ENCODE results near the gene TIAM2. TPM values are rescaled to one million over a fixed set of nuclear protein-coding genes. Genes with fewer than 3 reads are reported as not detected.
A peak's percentile ranks its signal among the peaks of the same experiment; 100 is the strongest.

Gene TIAM2
- total and polyA plus RNA-seq, 2 experiments from 2014 or later = 14.2 to 24.4 TPM

GRCh38 chr6:155154158-155154830 is 159.2 kb downstream of the TIAM2 start:
- ATAC-seq (no peak), DNase-seq (ENCODE audit: low spot score) (no peak)
- H3K27me3 Mint-ChIP-seq (ENCODE audit: insufficient read depth, low read depth, poor library complexity) = no peaks in the 10 kb centered on the region
- Histone ChIP-seq H3K4me2 (no peak overlapping the region), H3K36me3 (ENCODE audit: insufficient read depth) (no peaks in the 10 kb centered on the region), H3K4me1 (ENCODE audit: insufficient read depth) (peaks cover 37% of the 10 kb centered on the region), H2AFZ (no peak overlapping the region), H4K20me1 (replicated peaks; ENCODE audit: insufficient read depth) (no peaks in the 10 kb centered on the region), H3K4me3 (no peak overlapping the region), H3K9me2 (ENCODE audit: insufficient read depth) (no peaks in the 10 kb centered on the region), H3F3A (replicated peaks; ENCODE audit: low read depth) (no peaks in the 10 kb centered on the region), H3K27ac (ENCODE audit: low read depth) (no peak overlapping the region; the same call in 1 of the 2 replicates), H3K27me3 (ENCODE audit: insufficient read depth) (no peaks in the 10 kb centered on the region), H3K79me2 (replicated peaks; ENCODE audit: insufficient read depth) (no peaks in the 10 kb centered on the region; the same call in 1 of the 2 replicates)
- H3K4me1 Mint-ChIP-seq = peaks cover 46% of the 10 kb centered on the region
- H3K27ac Mint-ChIP-seq = 0 out of 2 replicates have a peak overlapping the region, but pooled peaks have one; percentile 25
- no peak overlapping the region for H3K4me3 Mint-ChIP-seq
- peaks cover 13% of the 10 kb centered on the region for H3K36me3 Mint-ChIP-seq (ENCODE audit: low read depth)
- TF ChIP-seq, protein P1, sequence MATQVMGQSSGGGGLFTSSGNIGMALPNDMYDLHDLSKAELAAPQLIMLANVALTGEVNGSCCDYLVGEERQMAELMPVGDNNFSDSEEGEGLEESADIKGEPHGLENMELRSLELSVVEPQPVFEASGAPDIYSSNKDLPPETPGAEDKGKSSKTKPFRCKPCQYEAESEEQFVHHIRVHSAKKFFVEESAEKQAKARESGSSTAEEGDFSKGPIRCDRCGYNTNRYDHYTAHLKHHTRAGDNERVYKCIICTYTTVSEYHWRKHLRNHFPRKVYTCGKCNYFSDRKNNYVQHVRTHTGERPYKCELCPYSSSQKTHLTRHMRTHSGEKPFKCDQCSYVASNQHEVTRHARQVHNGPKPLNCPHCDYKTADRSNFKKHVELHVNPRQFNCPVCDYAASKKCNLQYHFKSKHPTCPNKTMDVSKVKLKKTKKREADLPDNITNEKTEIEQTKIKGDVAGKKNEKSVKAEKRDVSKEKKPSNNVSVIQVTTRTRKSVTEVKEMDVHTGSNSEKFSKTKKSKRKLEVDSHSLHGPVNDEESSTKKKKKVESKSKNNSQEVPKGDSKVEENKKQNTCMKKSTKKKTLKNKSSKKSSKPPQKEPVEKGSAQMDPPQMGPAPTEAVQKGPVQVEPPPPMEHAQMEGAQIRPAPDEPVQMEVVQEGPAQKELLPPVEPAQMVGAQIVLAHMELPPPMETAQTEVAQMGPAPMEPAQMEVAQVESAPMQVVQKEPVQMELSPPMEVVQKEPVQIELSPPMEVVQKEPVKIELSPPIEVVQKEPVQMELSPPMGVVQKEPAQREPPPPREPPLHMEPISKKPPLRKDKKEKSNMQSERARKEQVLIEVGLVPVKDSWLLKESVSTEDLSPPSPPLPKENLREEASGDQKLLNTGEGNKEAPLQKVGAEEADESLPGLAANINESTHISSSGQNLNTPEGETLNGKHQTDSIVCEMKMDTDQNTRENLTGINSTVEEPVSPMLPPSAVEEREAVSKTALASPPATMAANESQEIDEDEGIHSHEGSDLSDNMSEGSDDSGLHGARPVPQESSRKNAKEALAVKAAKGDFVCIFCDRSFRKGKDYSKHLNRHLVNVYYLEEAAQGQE (IDR thresholded peaks at IDR 0.05; ENCODE audit: unreplicated experiment) = no peak
- no peak for TF ChIP-seq ETS1 (IDR thresholded peaks at IDR 0.05)
- TF ChIP-seq POLR2AphosphoS5 (IDR thresholded peaks at IDR 0.05; ENCODE audit: low read depth) = no peak
- H3K9me3 Mint-ChIP-seq = no peaks in the 10 kb centered on the region

DNA sequence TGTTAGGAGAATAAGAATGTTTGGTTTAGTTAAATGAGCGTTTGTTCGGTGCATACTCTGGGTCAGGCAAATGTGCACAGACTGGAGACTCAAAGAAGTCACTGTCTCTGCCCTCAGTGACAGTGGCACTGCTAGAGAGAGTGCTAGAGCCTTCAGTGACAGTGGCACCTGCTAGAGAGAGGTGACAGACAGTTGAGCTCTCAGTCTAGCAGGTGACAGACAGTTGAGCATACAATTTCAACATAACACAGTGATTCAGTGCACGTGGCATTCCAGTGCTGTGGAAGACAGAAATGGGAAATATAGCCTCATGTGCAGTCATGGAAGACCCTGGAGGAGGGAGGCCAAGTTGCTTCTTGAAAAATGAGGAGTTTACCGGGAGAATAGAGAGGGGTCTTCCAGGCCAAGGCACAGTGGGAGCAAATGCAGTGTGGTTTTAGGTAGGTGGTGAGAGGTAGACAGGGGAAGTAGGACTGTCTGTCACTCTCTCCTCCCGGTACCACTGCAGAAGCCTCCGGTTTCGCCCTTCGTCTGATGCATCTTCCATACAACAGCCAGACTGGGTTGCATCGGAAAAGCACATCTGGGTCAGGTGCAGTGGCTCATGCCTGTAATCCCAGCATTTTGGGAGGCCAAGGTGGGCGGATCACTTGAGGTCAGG is 160.8 kb downstream of the TIAM2 start:
- DNase-seq (ENCODE audit: low spot score) (no peak), ATAC-seq (no peak)
- peaks cover 30% of the 10 kb centered on the region for H3K4me1 ChIP-seq (ENCODE audit: insufficient read depth)
- Mint-ChIP-seq H3K36me3 (ENCODE audit: low read depth) (peaks cover 15% of the 10 kb centered on the region; the same call in 2 of the 3 replicates), H3K4me3 (no peak overlapping the region), H3K4me1 (peaks cover 39% of the 10 kb centered on the region), H3K27me3 (ENCODE audit: insufficient read depth, low read depth, poor library complexity) (no peaks in the 10 kb centered on the region), H3K27ac (0 out of 2 replicates have a peak overlapping the region, but pooled peaks have one; percentile 5), H3K9me3 (peaks cover 8% of the 10 kb centered on the region; the same call in 1 of the 3 replicates)
- no peaks in the 10 kb centered on the region for H4K20me1 ChIP-seq (replicated peaks; ENCODE audit: insufficient read depth)
- no peak overlapping the region for H3K4me2 ChIP-seq
- H3K4me3 ChIP-seq = no peak overlapping the region
- H3K36me3 ChIP-seq (ENCODE audit: insufficient read depth) = no peaks in the 10 kb centered on the region
- H3K27ac ChIP-seq (ENCODE audit: low read depth) = 0 out of 2 replicates have a peak overlapping the region, but pooled peaks have one; percentile 14
- H3K27me3 ChIP-seq (ENCODE audit: insufficient read depth) = no peaks in the 10 kb centered on the region
- no peaks in the 10 kb centered on the region for H3K9me2 ChIP-seq (ENCODE audit: insufficient read depth)
- H3F3A ChIP-seq (replicated peaks; ENCODE audit: low read depth) = no peaks in the 10 kb centered on the region
- H3K79me2 ChIP-seq (replicated peaks; ENCODE audit: insufficient read depth) = no peaks in the 10 kb centered on the region; the same call in 1 of the 2 replicates
- H2AFZ ChIP-seq = no peak overlapping the region
- TF ChIP-seq ETS1 (IDR thresholded peaks at IDR 0.05) (no peak), ZNF114 (CRISPR knock-in tag; IDR thresholded peaks at IDR 0.05) (no peak), POLR2AphosphoS5 (IDR thresholded peaks at IDR 0.05; ENCODE audit: low read depth) (no peak), CREB1 (CRISPR knock-in tag; IDR thresholded peaks at IDR 0.05; ENCODE audit: low read depth) (no peak), JUNB (IDR thresholded peaks at IDR 0.05; ENCODE audit: unreplicated experiment) (no peak), NANOG (IDR thresholded peaks at IDR 0.05; ENCODE audit: borderline replicate concordance) (no peak), EZH2phosphoT487 (IDR thresholded peaks at IDR 0.05; ENCODE audit: unreplicated experiment) (no peak)
- TF ChIP-seq, protein P1 (IDR thresholded peaks at IDR 0.05; ENCODE audit: unreplicated experiment) = no peak
